Femur (tissue), 1 donor: Measurements from ENCODE around the gene ETV5.

Source experiments
- DNase-seq: peaks from one replicate; pipeline ENCODE4 v3.0.0-alpha.2; 2017

The ETV5 gene

DNA sequence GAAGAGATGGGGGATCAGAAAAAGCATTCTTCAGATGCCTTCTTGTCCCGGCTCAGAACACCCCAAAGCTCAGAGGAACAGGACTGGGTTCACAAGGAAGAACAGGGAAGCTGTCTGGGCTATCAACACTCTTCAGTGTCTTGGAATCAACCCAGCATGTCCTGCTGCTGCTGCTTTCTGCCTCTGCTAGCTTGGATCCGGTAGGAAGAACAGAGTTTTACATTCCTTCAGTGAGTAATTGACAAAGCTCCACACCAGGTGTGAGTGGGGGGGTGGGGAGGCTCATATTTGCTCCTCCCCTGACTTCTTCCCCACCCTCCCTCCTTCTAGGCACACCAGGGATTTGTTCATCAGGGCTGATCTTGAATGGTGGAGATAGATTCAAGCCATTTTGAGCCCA, 13.1 kb upstream of the ETV5 start:
- DNase-seq: no peak

DNA sequence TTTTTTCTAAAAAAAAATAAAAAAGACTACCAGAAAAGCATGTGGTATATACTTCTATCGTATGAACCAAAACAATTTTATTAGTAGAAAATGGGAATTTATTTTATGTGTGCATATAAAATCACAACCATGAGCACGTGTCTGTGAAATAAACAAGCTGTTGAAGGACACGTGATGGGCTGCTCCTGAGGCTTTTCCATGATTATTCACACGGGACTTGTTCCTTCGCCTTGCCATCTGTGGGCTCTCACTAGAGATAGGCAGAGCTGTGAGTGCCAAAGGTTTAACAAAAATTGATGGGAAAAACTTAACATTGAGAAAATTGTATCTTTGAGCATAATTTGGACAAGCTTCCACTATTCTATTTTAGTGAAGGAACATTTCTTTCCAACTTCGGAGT, 12.4 kb upstream of the ETV5 start:
- no peak for DNase-seq

DNA sequence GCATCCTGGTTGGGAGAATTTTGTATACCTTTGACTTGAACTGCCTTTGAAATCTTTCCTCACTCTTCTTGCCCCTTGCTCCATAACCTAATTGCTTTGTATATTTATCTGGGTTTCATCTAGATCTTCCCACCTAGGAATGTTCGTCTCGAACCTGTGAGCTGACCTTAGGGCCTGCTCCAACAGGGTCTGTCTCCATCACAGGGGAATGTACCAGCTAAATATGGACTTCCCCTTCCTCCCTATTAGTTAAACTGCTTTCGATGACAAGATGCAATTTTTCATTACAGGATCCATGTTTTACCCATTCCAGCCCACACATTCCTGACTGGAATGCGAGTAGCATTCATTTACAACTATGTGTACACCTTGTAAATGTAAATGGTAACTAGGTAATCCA, 10.6 kb upstream of the ETV5 start:
- no peak for DNase-seq

DNA sequence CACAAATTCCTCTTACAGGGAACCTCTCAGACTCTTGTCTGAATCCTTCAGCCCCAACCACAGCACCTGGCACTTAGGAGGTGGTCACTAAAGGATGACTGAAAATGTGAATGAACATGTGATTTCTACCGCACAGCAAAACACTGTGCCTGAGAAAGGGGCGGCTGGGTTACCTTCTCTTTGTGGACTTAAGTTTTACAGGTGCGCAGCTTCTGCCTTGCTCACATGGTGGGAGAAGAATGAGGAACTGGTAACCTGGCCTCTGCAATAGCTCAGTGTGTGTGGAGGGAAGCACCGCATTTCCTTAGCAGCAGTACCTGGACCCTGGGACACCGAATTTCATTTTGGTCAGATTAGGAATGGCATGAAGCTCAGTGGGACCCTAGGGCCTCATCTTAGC, 9.8 kb upstream of the ETV5 start:
- no peak for DNase-seq

DNA sequence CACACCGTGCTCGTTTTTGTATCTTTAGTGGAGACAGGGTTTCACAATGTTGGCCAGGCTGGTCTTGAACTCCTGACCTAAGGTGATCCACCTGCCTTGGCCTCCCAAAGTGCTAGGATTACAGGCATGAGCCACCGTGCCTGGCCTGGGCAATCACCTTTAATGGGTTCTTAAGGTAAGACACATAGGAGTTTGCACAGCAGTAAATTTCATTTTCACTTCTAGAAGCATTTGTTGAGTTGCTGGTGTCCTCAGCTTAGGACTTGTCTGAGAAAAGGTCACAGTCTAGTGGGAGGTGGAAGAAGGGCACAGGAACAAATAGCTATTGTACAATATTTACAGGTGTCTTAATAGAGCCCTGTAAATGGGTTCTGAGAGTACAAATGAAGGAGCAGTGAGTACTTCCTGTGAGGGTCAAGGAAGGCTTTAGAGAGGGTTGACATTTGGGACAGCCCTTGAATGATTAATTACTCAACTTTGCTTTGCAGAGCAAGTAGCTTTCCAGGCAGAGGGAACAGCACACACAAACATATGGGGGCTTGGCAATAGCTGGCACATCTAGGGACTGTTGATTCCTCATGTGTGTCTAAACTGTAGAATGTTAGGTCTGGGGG, 8.7 kb upstream of the ETV5 start:
- DNase-seq: no peak

DNA sequence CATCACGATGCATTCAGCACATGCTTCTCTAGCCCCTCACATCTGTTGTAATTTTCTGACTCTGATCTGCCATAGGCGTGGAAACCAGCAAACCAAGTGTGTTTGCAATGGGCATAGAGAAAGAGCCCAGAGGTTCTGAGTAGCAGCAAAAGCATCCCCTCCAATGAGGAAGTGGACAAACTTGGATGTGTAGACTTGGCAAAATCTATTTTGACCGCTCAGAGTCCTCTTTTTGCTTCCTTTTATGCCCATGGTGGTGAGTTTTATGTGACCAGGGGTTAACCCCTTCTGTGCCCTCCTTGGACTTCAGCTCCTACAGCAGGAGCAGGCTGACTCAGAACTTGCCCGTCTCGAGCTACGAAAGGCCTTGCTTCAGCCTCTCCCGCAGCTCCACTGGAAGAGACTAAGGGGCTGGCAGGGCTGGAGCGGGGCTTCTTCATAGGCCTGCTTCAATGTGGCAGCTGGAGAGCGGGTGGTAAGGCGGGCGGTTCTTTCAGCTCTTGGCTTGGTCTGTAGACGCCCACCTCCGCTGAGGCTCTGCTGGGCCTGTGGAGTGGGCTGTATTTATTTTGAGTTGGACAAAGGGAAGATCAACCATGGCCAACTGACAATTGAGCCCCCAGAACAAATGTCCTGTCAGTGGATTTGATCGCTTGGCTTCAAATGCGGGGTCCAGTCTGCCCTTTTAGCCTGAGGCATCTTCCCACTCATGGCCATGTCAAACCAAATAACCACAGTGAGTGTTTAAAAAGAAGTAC, 6.5 kb upstream of the ETV5 start:
- DNase-seq: no peak

DNA sequence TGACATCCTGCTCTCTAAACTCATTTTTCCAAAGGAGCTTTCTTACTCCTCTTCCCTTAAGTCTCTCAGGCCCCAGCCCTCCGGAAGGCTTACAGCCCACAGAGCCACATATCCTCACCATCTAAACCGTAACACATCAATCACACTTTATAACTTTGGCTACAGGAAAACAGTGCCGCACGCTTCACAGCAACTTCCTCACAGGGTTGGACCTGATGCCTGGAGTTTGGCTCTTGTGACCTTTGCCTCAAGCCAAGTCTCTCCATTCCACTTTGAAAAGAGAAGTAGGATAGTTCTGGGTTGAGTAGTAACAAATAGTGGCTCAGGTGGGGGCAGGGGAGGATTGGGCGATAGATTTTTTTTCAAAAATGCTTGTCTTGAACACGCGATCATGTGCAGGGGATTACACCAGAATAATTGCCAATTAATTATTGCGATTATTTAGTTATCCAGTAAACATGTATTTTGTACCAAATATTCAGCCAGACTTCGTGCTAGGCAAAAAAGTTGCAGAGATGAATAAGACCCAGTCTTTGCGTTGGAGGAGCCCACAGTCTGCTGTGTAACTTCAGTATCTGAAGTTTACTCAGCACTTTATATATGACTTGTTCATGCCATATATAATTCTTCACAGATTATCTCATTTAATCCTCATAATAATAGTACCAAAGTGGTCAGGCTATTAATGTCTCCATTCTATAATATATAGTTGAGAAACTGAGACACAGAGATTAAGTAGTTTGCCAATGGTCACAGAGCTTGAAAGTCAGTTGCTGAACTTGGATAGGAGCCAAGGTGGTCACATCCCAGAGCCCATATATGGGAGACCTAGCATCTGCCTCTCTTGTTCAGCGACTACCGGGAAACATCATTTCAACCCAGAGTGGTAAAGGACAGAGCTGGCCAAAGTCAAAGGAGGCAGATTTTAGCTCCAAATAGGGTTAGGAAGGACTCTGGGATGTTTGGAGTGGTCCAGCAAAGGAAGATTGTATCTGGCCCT, 2.4 kb upstream of the ETV5 start:
- DNase-seq: no peak

DNA sequence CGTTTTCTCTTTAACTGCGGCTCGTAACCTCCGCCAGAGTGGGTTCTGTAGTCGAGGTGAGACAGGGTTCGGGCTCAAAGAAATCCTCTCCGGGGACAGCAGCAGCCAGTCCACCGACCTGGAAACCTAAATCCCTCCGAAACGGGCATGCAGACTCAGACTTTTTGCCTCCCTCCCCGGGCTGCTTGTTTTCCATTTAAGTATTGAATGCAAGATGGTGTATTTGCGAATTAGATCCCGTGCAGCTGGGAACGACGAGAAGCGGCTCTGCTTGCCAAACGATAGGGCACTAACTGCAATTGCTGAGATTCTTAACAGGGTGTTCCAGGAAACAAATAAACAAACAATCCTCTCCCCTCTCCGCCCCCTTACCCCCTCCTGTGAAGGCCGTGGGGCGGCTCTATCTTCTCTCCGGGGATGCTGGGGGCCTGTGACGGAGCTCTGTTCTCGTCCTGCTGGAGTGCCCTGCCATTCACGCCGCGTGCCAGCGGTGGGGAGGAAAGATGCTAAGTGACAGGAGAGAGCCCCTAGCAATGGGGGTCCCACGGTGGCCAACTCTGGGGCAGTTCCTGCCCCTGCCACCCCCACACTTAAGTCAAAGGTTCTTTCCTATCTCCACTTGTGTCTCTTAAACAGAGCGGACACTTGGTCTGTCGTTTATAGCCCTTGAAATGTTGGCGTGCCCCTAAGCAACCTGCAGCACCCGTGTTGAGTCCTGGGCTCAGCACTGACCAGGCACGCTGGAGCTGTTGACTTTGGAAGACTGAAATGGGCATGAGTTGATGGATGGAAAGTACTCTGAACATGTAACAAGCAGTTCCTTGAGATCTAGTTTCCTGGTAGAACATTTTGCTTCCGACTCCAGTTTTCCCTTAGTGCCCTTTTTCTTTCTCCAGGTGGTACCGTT, 1.3 kb upstream of the ETV5 start:
- peak; percentile 63 for DNase-seq

DNA sequence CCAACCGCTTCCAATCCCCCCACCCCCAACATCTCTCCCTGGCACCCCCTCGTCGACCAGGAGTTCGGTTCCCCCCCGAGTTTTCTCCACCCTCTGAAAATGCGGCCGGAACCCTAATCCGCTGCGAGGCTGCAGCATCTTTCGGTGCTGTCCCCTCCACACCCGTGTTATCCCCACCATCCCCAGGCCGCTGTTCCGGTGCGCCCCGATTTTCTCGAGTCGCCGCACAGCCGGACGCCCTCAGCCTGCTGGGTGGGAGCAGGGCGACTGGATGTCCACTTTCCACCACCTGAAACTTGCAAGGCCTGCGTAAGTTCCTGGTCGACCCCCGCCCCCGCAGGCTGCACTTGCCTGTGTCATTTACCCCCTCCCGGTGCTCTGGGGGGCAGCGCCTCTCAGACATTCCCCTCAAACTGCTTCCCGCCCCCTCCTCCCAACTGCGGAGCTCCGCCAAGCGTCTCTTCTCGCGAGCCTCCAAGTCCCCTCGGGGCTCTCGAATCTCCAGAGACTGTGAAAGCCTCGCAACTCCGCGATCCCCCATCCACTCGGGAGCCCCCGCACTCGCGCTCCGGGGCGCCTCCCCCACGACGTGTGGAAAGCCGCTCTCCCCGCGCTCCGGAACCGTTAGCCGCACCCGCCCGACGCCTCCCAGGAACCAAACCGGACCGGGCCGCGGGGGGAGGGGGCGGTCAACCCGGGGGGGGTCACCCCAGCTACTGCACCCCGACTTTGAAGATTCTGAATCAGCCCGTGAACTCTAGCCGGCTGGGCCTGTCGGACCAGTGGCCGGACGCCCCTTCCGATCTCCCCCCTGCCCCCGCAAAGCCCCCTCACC, 566 bp downstream of the ETV5 start:
- peak; percentile 74 for DNase-seq

DNA sequence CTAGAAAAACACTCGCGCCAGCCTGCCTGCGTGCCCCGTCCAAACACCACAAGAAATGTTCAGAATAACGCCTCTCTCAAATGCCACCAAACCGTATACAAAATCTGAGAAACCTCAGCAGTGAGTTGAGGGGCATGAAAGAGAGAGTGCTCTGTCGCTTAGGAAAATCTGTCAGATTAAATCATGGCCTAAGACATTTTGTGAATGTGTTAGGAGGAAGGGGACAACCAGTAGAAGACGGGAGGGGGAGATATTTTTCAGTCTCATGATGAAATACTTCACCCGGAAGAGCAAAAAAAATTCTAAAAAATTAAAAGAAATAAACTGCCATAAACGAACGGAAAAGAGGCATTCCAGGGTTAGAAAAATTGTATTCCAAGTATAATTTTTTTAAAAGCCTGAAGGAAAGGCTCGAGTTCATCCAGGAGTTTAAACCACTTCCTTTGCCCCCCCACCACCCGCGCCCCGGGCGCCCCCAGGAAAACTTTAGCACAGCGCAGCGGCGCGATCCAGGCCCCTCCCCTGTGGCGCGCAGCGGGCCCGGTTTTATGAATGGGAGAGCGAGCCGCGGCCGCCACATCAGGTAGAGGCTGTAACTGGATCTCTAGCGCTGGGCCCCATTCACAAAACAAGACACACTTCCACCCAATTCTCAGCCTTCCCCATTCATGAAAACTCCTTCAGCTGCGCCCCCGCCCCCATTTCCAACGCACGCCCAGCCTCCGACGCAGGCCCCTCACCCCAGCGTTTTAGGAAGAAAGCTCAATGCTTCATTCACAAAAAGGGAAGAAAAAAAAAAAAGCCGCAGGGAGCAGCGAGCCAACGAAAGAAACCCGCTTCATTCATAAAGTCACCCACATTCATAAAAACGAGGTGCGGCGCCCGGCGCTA, 1.4 kb downstream of the ETV5 start:
- peak; percentile 85 for DNase-seq

DNA sequence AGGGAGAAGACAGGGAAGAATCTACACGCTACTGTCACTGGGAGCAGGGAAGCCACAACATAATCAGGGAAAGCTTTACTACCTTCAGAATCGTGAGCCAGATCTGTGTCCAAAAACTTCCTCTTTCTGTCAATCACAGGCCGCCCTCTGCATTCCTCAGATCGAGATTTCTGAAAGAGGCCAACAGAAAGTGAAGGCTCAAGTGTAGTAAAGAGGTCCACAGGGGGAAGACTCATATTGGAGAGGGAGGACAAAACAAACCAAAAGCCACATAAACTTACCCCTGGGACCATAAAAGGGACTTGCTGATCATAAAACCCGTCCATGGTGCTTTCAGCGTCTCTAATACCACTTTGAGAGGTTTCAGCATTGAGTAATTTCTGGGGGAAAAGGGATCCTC, 3.3 kb downstream of the ETV5 start:
- no peak for DNase-seq

DNA sequence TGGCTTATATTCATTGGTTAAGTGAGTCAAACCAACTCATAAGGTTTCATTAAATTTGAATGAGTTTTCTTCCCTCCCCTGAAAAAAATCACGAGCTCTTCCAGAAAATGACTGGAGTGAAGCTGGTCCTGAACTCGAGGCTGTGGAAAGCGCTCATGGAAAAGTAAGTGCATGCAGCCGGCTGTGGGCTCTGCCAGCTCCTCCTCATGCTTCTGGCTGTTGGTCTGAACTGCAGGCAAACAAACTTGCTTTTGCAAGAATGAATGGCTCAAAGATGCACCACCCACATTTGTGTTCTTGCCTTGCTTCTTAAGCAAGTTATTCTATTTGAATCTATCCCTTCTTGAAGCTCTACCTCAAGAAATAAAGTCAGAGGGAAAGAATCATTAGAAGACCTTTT, 6.2 kb downstream of the ETV5 start:
- DNase-seq: no peak

DNA sequence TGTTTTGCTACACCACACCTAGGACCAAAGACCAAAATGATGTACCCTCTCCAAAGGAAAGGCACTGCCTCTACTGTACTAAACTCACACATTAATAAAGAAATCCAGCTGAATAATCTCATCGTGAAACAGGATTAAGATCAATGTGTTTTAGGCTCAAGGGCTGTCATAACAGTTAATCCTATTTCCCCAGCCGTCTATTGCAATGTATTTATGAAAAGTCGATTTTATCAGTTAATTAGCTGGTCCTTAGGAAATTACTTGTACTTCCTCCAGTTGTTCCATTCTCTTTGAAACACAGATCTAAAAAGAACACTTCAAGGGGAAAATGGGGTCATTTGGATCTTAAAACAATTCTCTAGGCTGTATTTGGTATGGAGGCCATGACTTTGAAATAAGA, 8.5 kb downstream of the ETV5 start:
- DNase-seq: no peak

DNA sequence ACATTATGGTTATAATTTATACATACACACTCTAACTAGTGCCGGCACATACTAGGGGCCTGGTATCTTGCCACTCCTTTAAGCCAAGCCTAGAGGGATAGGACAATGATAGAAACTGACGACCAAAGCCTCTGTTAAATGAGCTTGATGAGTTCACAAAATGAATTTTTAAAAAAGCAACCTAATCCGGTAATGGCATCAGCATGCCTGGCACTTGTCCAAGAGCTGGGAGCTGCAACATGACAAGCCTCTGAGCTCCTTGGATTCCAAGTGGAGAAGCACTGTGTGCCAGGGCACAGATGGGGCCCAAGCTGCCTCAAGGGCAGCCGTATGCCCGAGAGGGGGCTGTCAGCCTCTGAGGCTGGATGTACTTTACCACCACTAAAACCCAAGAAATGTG, 9.7 kb downstream of the ETV5 start:
- peak; percentile 63 for DNase-seq

DNA sequence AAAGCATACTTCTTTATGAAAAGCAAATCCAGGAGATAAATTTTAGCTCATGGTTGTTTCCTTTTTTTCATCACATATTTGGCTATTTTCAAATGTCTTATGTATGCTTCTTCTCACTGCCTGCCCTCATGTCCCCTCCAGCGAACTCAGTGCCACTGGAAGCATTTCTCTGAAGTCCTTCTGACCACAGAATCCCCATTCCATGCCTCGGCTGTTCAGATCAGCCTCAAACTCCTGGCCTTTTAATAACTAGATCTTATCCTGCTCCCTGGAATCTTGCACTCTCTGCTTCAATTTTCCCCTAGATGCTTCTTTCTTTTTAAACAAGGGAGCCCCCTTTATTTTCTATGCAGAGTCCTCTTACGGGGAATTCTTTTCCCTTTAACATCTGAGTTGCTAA, 10.1 kb downstream of the ETV5 start:
- no peak for DNase-seq

DNA sequence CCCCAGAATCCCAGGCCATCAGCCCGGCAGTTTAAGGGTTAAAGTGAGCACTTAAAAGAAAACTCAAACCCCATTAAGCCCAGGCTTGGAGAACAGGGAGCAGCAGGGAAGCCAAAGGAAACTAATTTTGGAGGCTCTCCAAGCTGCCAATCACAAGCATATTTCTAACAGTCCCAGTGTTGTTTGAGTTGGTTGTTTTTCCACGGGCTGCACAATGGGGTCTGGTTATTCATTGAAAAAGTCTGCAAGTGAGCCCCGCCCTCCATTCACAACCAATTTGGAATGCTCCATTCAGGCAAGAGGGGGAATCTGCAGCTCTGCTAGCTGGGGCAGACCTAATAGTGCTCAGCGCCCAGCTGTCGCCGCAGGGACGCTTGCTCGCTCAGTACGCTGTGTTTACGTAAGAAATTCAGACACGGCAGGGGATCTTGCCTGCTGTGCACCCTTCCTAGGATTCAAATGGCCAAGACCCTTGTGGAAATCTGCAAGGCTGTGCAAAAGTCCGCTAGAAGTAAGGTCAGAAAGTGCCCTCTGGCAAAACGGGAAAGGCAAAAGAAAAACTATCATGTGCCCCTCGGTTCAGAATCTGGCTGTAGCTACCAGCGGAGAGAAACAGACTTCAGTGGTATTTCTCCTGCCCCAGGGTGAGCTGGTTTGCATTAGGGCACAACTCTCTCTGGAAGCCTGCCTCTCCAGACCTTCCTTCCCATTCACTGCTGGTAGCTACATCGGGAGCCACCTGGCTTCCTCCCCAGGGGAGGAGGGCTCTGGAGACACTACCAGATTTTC, 11.0 kb downstream of the ETV5 start:
- DNase-seq: peak; percentile 87

DNA sequence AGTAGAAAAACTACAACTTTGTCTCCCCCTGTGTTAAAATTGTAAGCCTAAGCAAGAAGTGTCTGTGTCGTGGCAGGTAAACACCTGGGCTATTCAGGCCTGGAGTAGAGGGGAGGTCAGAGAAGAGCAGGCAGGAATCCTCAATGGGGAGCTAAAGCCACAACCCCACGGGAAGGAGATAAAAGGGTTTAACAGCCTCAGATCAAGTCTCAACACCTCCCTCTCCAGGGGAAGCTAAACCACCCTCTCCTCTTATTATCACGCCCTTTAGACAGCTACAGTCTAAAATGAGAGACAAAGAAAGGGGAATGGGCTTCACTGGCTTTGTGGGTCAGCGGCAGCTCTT, 11.6 kb downstream of the ETV5 start:
- no peak for DNase-seq

DNA sequence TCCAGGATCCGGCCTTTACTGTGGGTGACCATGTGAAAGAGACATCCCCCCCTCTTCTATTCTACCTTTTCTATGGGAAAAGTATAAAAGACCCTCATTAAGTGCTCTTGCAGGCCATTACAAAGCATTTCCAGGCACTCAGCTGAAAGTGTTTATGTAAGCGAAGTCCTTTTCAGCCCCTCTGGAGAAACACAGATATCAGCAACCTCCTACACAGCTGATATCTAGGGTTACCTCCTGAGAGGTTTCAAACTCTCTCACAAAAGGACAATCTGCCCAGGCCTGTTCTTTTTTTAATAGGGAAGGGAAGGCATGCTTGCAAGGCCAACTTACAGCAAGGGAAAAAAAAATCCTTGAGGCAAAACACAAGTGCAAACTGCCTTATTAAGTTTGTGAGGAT, 12.6 kb downstream of the ETV5 start:
- DNase-seq: no peak

DNA sequence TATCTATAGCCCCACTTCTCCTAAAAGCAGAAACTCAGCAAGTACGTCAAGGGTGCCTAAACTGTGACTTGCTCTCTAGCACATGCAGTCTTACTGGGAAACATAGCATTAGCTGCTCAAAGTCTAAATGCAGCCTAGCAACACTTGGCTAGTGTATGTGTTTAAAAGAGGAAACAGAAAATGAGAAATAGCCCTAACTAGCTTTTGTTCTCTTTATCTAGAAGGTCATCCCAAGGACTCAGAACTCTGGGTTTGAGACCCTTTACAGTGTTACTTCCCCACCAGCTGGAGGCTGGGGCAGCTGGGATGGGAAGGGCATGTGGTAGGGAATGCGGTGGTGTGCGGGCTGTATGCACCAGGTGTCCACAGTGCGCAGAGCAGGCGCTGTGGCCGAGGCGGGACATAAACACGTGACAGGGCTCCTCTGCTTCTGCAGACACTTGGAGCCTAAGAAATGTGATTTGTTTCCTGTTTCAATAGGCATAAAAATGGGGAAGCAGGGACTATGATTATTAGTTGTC, 13.3 kb downstream of the ETV5 start:
- DNase-seq: peak; percentile 34
